Measurements from ENCODE around the gene IGSF11. TPM values are rescaled to one million over a fixed set of nuclear protein-coding genes. Genes with fewer than 3 reads are reported as not detected.
"Not testable (repeated sequence)": the region's sequence is repeated elsewhere in the genome, so short reads cannot be mapped to it uniquely, and the experiment has no call there.

The IGSF11 gene
- total and polyA plus RNA-seq, 5 donors from 2014 or later, result not detected

DNA sequence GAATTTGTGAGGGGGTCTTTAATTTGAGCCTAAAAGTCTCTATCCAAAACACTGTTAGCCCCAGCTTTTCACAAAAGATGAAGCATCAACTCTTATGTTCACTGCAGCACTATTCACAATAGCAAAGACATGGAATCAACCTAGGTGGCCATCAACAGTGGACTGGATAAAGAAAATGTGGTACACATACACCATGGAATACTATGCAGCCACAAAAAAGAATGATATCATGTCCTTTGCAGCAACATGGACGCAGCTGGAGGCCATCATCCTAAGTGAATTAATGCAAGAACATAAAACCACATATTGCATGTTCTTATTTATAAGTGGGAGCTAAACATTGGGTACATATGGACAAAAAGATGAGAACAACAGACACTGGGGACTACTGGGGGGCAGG lies 59.2 kb downstream of the IGSF11 start:
- H3K9me3 Mint-ChIP-seq; H3K27ac ChIP-seq (ENCODE audit: insufficient read depth, low read length, poor library complexity, severe bottlenecking); H3K27me3 ChIP-seq (ENCODE audit: control insufficient read depth, insufficient read depth, low read length); H3K9me3 ChIP-seq (ENCODE audit: control insufficient read depth in 2 of 2, low read length in 2 of 2); H3K4me3 ChIP-seq (ENCODE audit: low read depth, low read length); H3K36me3 Mint-ChIP-seq; H3K4me3 Mint-ChIP-seq; H3K27ac Mint-ChIP-seq; DNase-seq; ATAC-seq (ENCODE audit: low read depth in 2 of 2); H3K4me1 ChIP-seq (ENCODE audit: control insufficient read depth, insufficient read depth, low read length, poor library complexity, severe bottlenecking); H3K36me3 ChIP-seq (ENCODE audit: control insufficient read depth, insufficient read depth, low read length): not testable (repeated sequence)
- Mint-ChIP-seq H3K4me1 (peaks cover 2 to 11% (median 4%) of the 10 kb centered on the region in 4 donors), H3K27me3 (peaks cover 17% of the 10 kb centered on the region)

DNA sequence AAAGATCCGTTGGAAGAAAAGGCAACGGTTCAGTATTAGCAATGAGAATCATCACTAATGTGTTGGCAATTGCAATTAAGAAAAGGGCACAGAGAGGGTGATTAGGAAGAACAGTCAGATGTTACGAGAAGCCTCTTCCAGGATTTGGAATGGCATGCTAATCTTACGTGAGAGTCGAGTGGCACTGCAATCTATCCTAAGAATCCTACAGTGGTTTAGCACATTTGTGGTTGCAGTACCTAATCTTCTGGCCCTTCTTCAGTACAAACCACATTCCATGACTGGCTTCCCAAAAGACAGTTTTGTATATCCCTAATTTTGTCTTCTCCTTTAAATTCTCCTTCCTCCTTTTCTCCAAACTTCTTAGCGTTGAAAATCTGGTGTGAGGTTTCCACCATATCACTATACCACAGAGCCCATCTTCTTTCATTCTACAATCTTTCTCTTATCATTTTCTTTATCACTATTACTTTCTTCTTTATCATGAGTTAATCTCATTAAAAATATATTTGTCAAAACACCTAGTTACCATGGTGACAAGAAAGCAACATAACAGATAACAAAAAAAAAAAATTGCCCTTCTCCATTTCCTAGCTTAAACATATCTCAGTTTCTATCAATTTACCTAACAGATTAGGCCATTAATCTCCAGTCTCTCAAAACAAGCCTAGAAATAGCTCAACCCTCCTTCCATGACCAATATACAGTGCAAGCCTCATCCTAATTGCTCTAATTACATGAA lies 60.1 kb downstream of the IGSF11 start:
- no peak overlapping the region for H3K4me3 Mint-ChIP-seq

DNA sequence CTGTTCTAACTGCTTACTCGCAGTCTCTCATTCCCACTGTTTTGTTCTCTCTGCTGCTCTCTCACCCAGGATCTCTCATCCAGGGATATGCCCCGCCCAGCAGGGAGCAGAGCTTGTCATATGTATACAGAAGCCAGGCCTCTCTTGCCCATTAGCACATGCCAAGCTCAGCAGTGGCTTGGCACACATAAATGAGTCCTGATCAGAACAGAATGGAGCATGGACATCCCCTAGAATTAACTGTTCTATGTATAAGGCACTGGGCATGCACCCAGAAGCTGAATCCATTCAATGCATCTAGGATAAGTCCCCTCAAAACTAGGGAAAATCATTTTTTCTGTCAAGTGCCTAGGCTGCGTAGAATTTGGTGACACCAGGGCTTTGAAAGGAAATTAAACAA lies 61.6 kb downstream of the IGSF11 start:
- no peaks in the 10 kb centered on the region for H3K9me3 ChIP-seq (ENCODE audit: control insufficient read depth in 2 of 2, low read length in 2 of 2)
- Mint-ChIP-seq H3K27ac (no peak overlapping the region), H3K27me3 (peaks cover 15% of the 10 kb centered on the region), H3K9me3 (peaks cover 0 to 5% (median 0%) of the 10 kb centered on the region in 7 donors), H3K36me3 (no peaks in the 10 kb centered on the region), H3K4me1 (peaks cover 0 to 11% (median 4%) of the 10 kb centered on the region in 4 donors), H3K4me3 (no peak overlapping the region)
- ATAC-seq (ENCODE audit: low read depth in 2 of 2) (no peak), DNase-seq (no peak)
- H3K27ac ChIP-seq (ENCODE audit: insufficient read depth, low read length, poor library complexity, severe bottlenecking), result no peak overlapping the region
- peaks cover 2% of the 10 kb centered on the region for H3K27me3 ChIP-seq (ENCODE audit: control insufficient read depth, insufficient read depth, low read length)
- H3K4me3 ChIP-seq (ENCODE audit: low read depth, low read length), result no peak overlapping the region
- H3K4me1 ChIP-seq (ENCODE audit: control insufficient read depth, insufficient read depth, low read length, poor library complexity, severe bottlenecking), result no peaks in the 10 kb centered on the region
- no peaks in the 10 kb centered on the region for H3K36me3 ChIP-seq (ENCODE audit: control insufficient read depth, insufficient read depth, low read length)

More for the DNA sequence above, 60.1 kb downstream of the IGSF11 start:
- no peaks in the 10 kb centered on the region for H3K36me3 Mint-ChIP-seq
- Histone ChIP-seq H3K9me3 (ENCODE audit: control insufficient read depth in 2 of 2, low read length in 2 of 2) (no peaks in the 10 kb centered on the region), H3K27ac (ENCODE audit: insufficient read depth, low read length, poor library complexity, severe bottlenecking) (no peak overlapping the region), H3K27me3 (ENCODE audit: control insufficient read depth, insufficient read depth, low read length) (peaks cover 2% of the 10 kb centered on the region), H3K4me1 (ENCODE audit: control insufficient read depth, insufficient read depth, low read length, poor library complexity, severe bottlenecking) (no peaks in the 10 kb centered on the region), H3K4me3 (ENCODE audit: low read depth, low read length) (no peak overlapping the region), H3K36me3 (ENCODE audit: control insufficient read depth, insufficient read depth, low read length) (no peaks in the 10 kb centered on the region)
- H3K27me3 Mint-ChIP-seq, result peaks cover 21% of the 10 kb centered on the region
- no peak for ATAC-seq (ENCODE audit: low read depth in 2 of 2)
- peaks cover 0 to 5% (median 0%) of the 10 kb centered on the region in 7 donors for H3K9me3 Mint-ChIP-seq
- peaks cover 2 to 11% (median 4%) of the 10 kb centered on the region in 4 donors for H3K4me1 Mint-ChIP-seq
- no peak overlapping the region for H3K27ac Mint-ChIP-seq
- DNase-seq, result no peak

GRCh38 chr3:118970819-118971218 lies 63.8 kb downstream of the IGSF11 start:
- Histone ChIP-seq H3K9me3 (ENCODE audit: control insufficient read depth in 2 of 2, low read length in 2 of 2) (no peaks in the 10 kb centered on the region), H3K27me3 (ENCODE audit: control insufficient read depth, insufficient read depth, low read length) (peaks cover 2% of the 10 kb centered on the region), H3K27ac (ENCODE audit: insufficient read depth, low read length, poor library complexity, severe bottlenecking) (no peak overlapping the region), H3K36me3 (ENCODE audit: control insufficient read depth, insufficient read depth, low read length) (no peaks in the 10 kb centered on the region), H3K4me1 (ENCODE audit: control insufficient read depth, insufficient read depth, low read length, poor library complexity, severe bottlenecking) (no peaks in the 10 kb centered on the region), H3K4me3 (ENCODE audit: low read depth, low read length) (no peak overlapping the region)
- peaks cover 0 to 6% (median 3%) of the 10 kb centered on the region in 4 donors for H3K4me1 Mint-ChIP-seq
- H3K4me3 Mint-ChIP-seq, result no peak overlapping the region
- peaks cover 0 to 5% (median 0%) of the 10 kb centered on the region in 7 donors for H3K9me3 Mint-ChIP-seq
- H3K36me3 Mint-ChIP-seq, result no peaks in the 10 kb centered on the region
- peaks cover 14% of the 10 kb centered on the region for H3K27me3 Mint-ChIP-seq
- no peak for DNase-seq
- no peak for ATAC-seq (ENCODE audit: low read depth in 2 of 2)
- no peak overlapping the region for H3K27ac Mint-ChIP-seq

GRCh38 chr3:118968640-118969039 lies 66.0 kb downstream of the IGSF11 start:
- H3K27me3 Mint-ChIP-seq, result peaks cover 18% of the 10 kb centered on the region
- Histone ChIP-seq H3K36me3 (ENCODE audit: control insufficient read depth, insufficient read depth, low read length) (no peaks in the 10 kb centered on the region), H3K4me3 (ENCODE audit: low read depth, low read length) (no peak overlapping the region), H3K4me1 (ENCODE audit: control insufficient read depth, insufficient read depth, low read length, poor library complexity, severe bottlenecking) (no peaks in the 10 kb centered on the region), H3K27me3 (ENCODE audit: control insufficient read depth, insufficient read depth, low read length) (peaks cover 2% of the 10 kb centered on the region), H3K27ac (ENCODE audit: insufficient read depth, low read length, poor library complexity, severe bottlenecking) (no peak overlapping the region), H3K9me3 (ENCODE audit: control insufficient read depth in 2 of 2, low read length in 2 of 2) (no peaks in the 10 kb centered on the region)
- H3K4me1 Mint-ChIP-seq, result no peaks in the 10 kb centered on the region
- H3K4me3 Mint-ChIP-seq, result no peak overlapping the region
- H3K9me3 Mint-ChIP-seq, result no peaks in the 10 kb centered on the region
- no peak overlapping the region for H3K27ac Mint-ChIP-seq
- ATAC-seq (ENCODE audit: low read depth in 2 of 2), result no peak
- no peak for DNase-seq
- H3K36me3 Mint-ChIP-seq, result no peaks in the 10 kb centered on the region

DNA sequence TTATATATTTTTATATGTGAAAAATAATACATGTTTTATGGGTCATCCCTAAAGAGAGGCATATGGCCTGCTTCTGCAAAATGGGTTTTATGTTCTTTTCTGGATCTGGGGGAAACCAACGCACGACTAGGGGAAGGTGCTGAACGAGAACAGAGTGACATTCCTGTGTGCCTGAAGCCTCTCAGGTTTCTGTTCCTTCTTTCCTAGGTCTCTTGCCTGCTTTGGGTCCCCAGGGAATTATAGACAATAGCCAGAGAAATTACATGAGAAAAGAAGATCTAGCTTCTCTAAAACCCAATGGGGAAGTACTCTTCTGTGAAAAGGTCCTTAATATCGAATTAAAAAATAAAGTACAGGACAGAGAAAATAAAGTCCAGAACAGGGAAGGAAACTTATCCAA lies 66.5 kb downstream of the IGSF11 start:
- Mint-ChIP-seq H3K36me3 (no peaks in the 10 kb centered on the region), H3K27me3 (peaks cover 17% of the 10 kb centered on the region), H3K4me3 (no peak overlapping the region), H3K9me3 (no peaks in the 10 kb centered on the region), H3K4me1 (no peaks in the 10 kb centered on the region), H3K27ac (no peak overlapping the region)
- DNase-seq (no peak), ATAC-seq (ENCODE audit: low read depth in 2 of 2) (no peak)
- Histone ChIP-seq H3K27me3 (ENCODE audit: control insufficient read depth, insufficient read depth, low read length) (peaks cover 2% of the 10 kb centered on the region), H3K4me1 (ENCODE audit: control insufficient read depth, insufficient read depth, low read length, poor library complexity, severe bottlenecking) (no peaks in the 10 kb centered on the region), H3K27ac (ENCODE audit: insufficient read depth, low read length, poor library complexity, severe bottlenecking) (no peak overlapping the region), H3K36me3 (ENCODE audit: control insufficient read depth, insufficient read depth, low read length) (no peaks in the 10 kb centered on the region), H3K4me3 (ENCODE audit: low read depth, low read length) (no peak overlapping the region), H3K9me3 (ENCODE audit: control insufficient read depth in 2 of 2, low read length in 2 of 2) (no peaks in the 10 kb centered on the region)

- Mint-ChIP-seq H3K36me3 (no peaks in the 10 kb centered on the region), H3K27ac (no peak overlapping the region), H3K27me3 (peaks cover 13% of the 10 kb centered on the region), H3K4me3 (no peak overlapping the region), H3K4me1 (no peaks in the 10 kb centered on the region), H3K9me3 (no peaks in the 10 kb centered on the region)
- Histone ChIP-seq H3K4me1 (ENCODE audit: control insufficient read depth, insufficient read depth, low read length, poor library complexity, severe bottlenecking) (no peaks in the 10 kb centered on the region), H3K27me3 (ENCODE audit: control insufficient read depth, insufficient read depth, low read length) (peaks cover 2% of the 10 kb centered on the region), H3K4me3 (ENCODE audit: low read depth, low read length) (no peak overlapping the region), H3K27ac (ENCODE audit: insufficient read depth, low read length, poor library complexity, severe bottlenecking) (no peak overlapping the region), H3K36me3 (ENCODE audit: control insufficient read depth, insufficient read depth, low read length) (no peaks in the 10 kb centered on the region), H3K9me3 (ENCODE audit: control insufficient read depth in 2 of 2, low read length in 2 of 2) (no peaks in the 10 kb centered on the region)
- no peak for ATAC-seq (ENCODE audit: low read depth in 2 of 2)
- DNase-seq, result no peak
These were observed 67.9 kb downstream of the IGSF11 start for GRCh38 chr3:118966700-118967099.

GRCh38 chr3:118963711-118964110 lies 70.9 kb downstream of the IGSF11 start:
- Histone ChIP-seq H3K4me1 (ENCODE audit: control insufficient read depth, insufficient read depth, low read length, poor library complexity, severe bottlenecking) (no peaks in the 10 kb centered on the region), H3K36me3 (ENCODE audit: control insufficient read depth, insufficient read depth, low read length) (no peaks in the 10 kb centered on the region), H3K27me3 (ENCODE audit: control insufficient read depth, insufficient read depth, low read length) (no peaks in the 10 kb centered on the region), H3K27ac (ENCODE audit: insufficient read depth, low read length, poor library complexity, severe bottlenecking) (no peak overlapping the region), H3K4me3 (ENCODE audit: low read depth, low read length) (no peak overlapping the region), H3K9me3 (ENCODE audit: control insufficient read depth in 2 of 2, low read length in 2 of 2) (no peaks in the 10 kb centered on the region)
- Mint-ChIP-seq H3K4me1 (no peaks in the 10 kb centered on the region), H3K27ac (no peak overlapping the region), H3K27me3 (peaks cover 10% of the 10 kb centered on the region), H3K9me3 (no peaks in the 10 kb centered on the region), H3K4me3 (no peak overlapping the region), H3K36me3 (no peaks in the 10 kb centered on the region)
- DNase-seq, result no peak
- ATAC-seq (ENCODE audit: low read depth in 2 of 2), result no peak
